Fibroblast of lung (primary cell): Measurements from ENCODE around the gene IKZF2.

ENCODE experiments used
- CTCF ChIP-seq, 2 donors: IDR thresholded peaks in 1 of 2; conservative IDR thresholded peaks in 1 of 2; 1 replicate in 1 of 2; 2 replicates in 1 of 2; pipeline ENCODE4 v1.5.1; 2011 to 2012; ENCODE audit warnings: low read length in 2 of 2, control low read depth in 1 of 2, inconsistent platforms in 1 of 2, low read depth in 1 of 2, mild to moderate bottlenecking in 1 of 2
- EZH2 ChIP-seq: IDR thresholded peaks from 2 replicates; pipeline ENCODE4 v1.5.1; 2012; ENCODE audit warnings: low read length, control low read depth, mild to moderate bottlenecking; ENCODE audit errors: missing control alignments

GRCh38 chr2:212977152-212977551 lies 174.3 kb downstream of the IKZF2 start:
- no peak for TF ChIP-seq EZH2
- TF ChIP-seq CTCF (conservative IDR thresholded peaks at IDR 0.05 in 1 of 2, IDR thresholded peaks at IDR 0.05 in 1 of 2; ENCODE audit: low read depth in 1 of 2, low read length in 2 of 2) = no peak
